ENCODE measurements around the gene STARD3NL.

The STARD3NL gene

GRCh38 chr7:38276096-38276877, 98.2 kb downstream of the STARD3NL start:
- H3K36me3 ChIP-seq (ENCODE audit: insufficient read depth, low read length), result no peaks in the 10 kb centered on the region

GRCh38 chr7:38280000-38280399, 102.0 kb downstream of the STARD3NL start:
- Histone ChIP-seq H3K36me3 (ENCODE audit: insufficient read depth, low read length) (no peaks in the 10 kb centered on the region), H2AFZ (ENCODE audit: low read length) (no peak overlapping the region), H3K4me3 (ENCODE audit: low read length, poor library complexity, severe bottlenecking) (no peak overlapping the region), H3K9me2 (replicated peaks; ENCODE audit: low read depth, low read length) (no peaks in the 10 kb centered on the region), H3F3A (ENCODE audit: low read depth) (no peaks in the 10 kb centered on the region), H3K9me3 (ENCODE audit: insufficient read depth, low read depth, low read length) (no peaks in the 10 kb centered on the region), H3K27me3 (ENCODE audit: insufficient read depth, low read length, poor library complexity, severe bottlenecking) (no peaks in the 10 kb centered on the region), H3K9ac (ENCODE audit: low read depth, low read length, poor library complexity, severe bottlenecking) (no peak overlapping the region), H3K4me1 (ENCODE audit: insufficient read depth, low read length, poor library complexity, severe bottlenecking) (no peaks in the 10 kb centered on the region), H4K20me1 (ENCODE audit: insufficient read depth, low read length, poor library complexity, severe bottlenecking) (no peaks in the 10 kb centered on the region), H3K4me2 (ENCODE audit: low read depth, low read length, poor library complexity, severe bottlenecking) (no peak overlapping the region), H3K79me2 (ENCODE audit: insufficient read depth, low read length) (no peaks in the 10 kb centered on the region)
- no peak for TF ChIP-seq CTCF (conservative IDR thresholded peaks at IDR 0.05; ENCODE audit: low read length)
- no peak for TF ChIP-seq EZH2phosphoT487 (IDR thresholded peaks at IDR 0.05; ENCODE audit: borderline replicate concordance)

More at GRCh38 chr7:38276096-38276877, 98.2 kb downstream of the STARD3NL start:
- H3K9me2 ChIP-seq (replicated peaks; ENCODE audit: low read depth, low read length), result no peaks in the 10 kb centered on the region
- H2AFZ ChIP-seq (ENCODE audit: low read length), result no peak overlapping the region
- H3K9me3 ChIP-seq (ENCODE audit: insufficient read depth, low read depth, low read length), result no peaks in the 10 kb centered on the region
- no peak for TF ChIP-seq CTCF (conservative IDR thresholded peaks at IDR 0.05; ENCODE audit: low read length)
- no peak for TF ChIP-seq EZH2phosphoT487 (IDR thresholded peaks at IDR 0.05; ENCODE audit: borderline replicate concordance)
- no peaks in the 10 kb centered on the region for H4K20me1 ChIP-seq (ENCODE audit: insufficient read depth, low read length, poor library complexity, severe bottlenecking)
- no peak overlapping the region for H3K4me3 ChIP-seq (ENCODE audit: low read length, poor library complexity, severe bottlenecking)
- H3K4me2 ChIP-seq (ENCODE audit: low read depth, low read length, poor library complexity, severe bottlenecking), result no peak overlapping the region
- H3K27me3 ChIP-seq (ENCODE audit: insufficient read depth, low read length, poor library complexity, severe bottlenecking), result no peaks in the 10 kb centered on the region
- no peaks in the 10 kb centered on the region for H3F3A ChIP-seq (ENCODE audit: low read depth)
- no peaks in the 10 kb centered on the region for H3K4me1 ChIP-seq (ENCODE audit: insufficient read depth, low read length, poor library complexity, severe bottlenecking)
- H3K79me2 ChIP-seq (ENCODE audit: insufficient read depth, low read length), result no peaks in the 10 kb centered on the region
- H3K9ac ChIP-seq (ENCODE audit: low read depth, low read length, poor library complexity, severe bottlenecking), result no peak overlapping the region
